Activated T-helper 17 cell treated with anti-CD3 and anti-CD28 coated beads, Interleukin-2, amount 50 U/mL, for 72 hours (primary cell): ENCODE results near the gene HDLBP. TPM values are rescaled to one million over a fixed set of nuclear protein-coding genes. Genes with fewer than 3 reads are reported as not detected.

Experiments
- ATAC-seq: fragments of 150-1000 bp; cut with Tn5 transposase; replicated peaks from 2 replicates; pipeline ENCODE4 v1.10.0; 2021; ENCODE audit warnings: mild to moderate bottlenecking, moderate library complexity
- H3K27ac Mint-ChIP-seq: one replicate; pipeline ENCODE4 v1.8.0; 2022; ENCODE audit warnings: mixed read lengths
- H3K27me3 Mint-ChIP-seq: one replicate; pipeline ENCODE4 v1.8.0; 2022; ENCODE audit warnings: mixed read lengths
- H3K36me3 Mint-ChIP-seq: one replicate; pipeline ENCODE4 v1.8.0; 2022; ENCODE audit warnings: low read depth, mild to moderate bottlenecking, mixed read lengths
- H3K4me1 Mint-ChIP-seq: one replicate; pipeline ENCODE4 v1.8.0; 2022; ENCODE audit warnings: mixed read lengths
- H3K4me3 Mint-ChIP-seq: one replicate; pipeline ENCODE4 v1.8.0; 2022; ENCODE audit warnings: mild to moderate bottlenecking, mixed read lengths
- H3K9me3 Mint-ChIP-seq: one replicate; pipeline ENCODE4 v1.8.0; 2022; ENCODE audit warnings: mixed read lengths
- total RNA-seq, 2 donors: library from RNA; stranded (reverse); gene quantifications; one replicate each; pipeline ENCODE4 v1.2.3, GENCODE V29; 2022

Gene HDLBP
- total RNA-seq, 2 donors from 2014 or later: 303 to 319 TPM

DNA sequence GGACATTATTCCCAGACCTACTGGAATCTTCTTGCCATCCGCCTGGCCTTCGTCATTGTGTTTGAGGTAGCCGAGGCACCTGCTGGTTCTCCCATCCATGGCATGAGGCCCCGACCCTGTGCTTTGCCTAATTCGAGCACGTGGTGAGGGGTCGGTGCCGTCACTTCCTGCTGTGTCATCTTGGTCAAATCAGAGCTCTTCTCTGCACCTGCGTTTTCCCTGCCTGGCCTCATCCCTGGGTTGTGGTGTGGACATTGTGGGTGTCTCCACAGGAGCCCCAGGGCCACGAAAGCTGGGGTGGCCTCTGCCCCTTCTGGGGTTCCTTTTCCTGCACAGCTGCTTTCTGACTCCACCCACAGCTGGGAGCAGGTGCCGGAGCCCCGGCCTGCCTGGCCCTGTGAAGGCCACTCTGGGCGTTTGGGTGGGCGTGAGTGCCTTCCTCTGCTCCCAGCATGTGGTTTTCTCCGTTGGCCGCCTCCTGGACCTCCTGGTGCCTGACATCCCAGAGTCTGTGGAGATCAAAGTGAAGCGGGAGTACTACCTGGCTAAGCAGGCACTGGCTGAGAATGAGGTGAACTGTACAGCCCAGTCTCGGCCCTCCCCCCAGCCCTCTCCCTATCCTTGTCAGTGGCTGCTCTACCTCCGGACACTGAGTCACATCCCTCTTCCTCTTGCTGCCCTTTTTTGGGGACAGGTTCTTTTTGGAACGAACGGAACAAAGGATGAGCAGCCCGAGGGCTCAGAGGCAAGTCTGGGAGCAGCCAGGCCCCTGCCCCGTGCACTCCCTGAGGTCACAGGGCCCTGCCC lies 92.1 kb downstream of the HDLBP start:
- Mint-ChIP-seq H3K27me3 (no peaks in the 10 kb centered on the region), H3K4me3 (no peak overlapping the region)
- ATAC-seq: peak; percentile 27

DNA sequence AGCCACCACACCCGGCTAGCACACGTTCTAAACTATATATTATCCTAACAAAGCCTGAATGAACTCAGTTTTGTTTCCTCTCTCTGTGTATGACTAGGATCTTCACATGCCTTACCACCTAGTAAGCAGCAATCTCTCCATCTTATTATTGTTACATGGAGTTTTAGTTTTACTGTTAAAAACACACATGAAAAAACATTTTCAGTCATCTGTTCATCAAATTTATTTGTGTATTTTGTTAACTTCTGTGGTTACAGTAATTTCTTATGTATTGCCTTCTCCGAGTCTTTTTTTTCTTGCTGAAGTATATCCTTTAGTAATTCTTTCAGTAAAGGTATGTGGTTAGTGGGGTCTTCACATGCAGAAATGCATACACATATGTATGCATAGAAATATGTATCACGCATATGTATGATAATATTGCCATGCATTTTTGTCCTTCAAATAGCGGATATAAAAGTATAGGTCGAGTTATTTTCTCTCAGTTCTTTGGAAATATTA lies 95.6 kb downstream of the HDLBP start:
- Mint-ChIP-seq H3K4me3 (peak overlapping the region; percentile 87), H3K4me1 (peaks cover 9% of the 10 kb centered on the region)

More for the DNA sequence above, 92.1 kb downstream of the HDLBP start:
- Mint-ChIP-seq H3K27ac (peak overlapping the region; percentile 81), H3K4me1 (peaks cover 10% of the 10 kb centered on the region), H3K36me3 (peaks cover 58% of the 10 kb centered on the region), H3K9me3 (no peaks in the 10 kb centered on the region)

DNA sequence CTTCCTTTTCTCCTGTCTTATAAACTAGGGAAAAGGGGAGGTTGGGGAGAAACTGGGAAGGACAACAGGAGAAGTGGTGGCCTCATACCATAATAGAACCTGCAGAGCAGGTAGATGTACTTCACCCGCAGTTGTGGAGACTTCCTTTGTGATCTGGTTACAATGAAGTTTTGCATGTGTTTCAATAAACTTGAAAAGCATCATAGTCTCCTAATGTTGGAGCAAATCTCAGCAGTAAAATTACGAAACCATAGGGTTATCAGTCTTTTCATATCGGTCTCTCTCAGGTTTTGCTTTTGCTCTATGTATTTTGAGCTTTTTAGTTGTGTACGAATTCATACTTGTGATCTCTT lies 96.5 kb downstream of the HDLBP start:
- H3K36me3 Mint-ChIP-seq: peaks cover 31% of the 10 kb centered on the region
- H3K9me3 Mint-ChIP-seq: no peaks in the 10 kb centered on the region
- H3K27me3 Mint-ChIP-seq: no peaks in the 10 kb centered on the region
- no peaks in the 10 kb centered on the region for H3K4me1 Mint-ChIP-seq
- no peak for ATAC-seq
- H3K4me3 Mint-ChIP-seq: peak overlapping the region; percentile 87
- H3K27ac Mint-ChIP-seq: peak overlapping the region; percentile 88

More for the DNA sequence above, 95.6 kb downstream of the HDLBP start:
- H3K36me3 Mint-ChIP-seq: peaks cover 37% of the 10 kb centered on the region
- no peak for ATAC-seq
- no peaks in the 10 kb centered on the region for H3K9me3 Mint-ChIP-seq
- no peaks in the 10 kb centered on the region for H3K27me3 Mint-ChIP-seq
- peak overlapping the region; percentile 88 for H3K27ac Mint-ChIP-seq

DNA sequence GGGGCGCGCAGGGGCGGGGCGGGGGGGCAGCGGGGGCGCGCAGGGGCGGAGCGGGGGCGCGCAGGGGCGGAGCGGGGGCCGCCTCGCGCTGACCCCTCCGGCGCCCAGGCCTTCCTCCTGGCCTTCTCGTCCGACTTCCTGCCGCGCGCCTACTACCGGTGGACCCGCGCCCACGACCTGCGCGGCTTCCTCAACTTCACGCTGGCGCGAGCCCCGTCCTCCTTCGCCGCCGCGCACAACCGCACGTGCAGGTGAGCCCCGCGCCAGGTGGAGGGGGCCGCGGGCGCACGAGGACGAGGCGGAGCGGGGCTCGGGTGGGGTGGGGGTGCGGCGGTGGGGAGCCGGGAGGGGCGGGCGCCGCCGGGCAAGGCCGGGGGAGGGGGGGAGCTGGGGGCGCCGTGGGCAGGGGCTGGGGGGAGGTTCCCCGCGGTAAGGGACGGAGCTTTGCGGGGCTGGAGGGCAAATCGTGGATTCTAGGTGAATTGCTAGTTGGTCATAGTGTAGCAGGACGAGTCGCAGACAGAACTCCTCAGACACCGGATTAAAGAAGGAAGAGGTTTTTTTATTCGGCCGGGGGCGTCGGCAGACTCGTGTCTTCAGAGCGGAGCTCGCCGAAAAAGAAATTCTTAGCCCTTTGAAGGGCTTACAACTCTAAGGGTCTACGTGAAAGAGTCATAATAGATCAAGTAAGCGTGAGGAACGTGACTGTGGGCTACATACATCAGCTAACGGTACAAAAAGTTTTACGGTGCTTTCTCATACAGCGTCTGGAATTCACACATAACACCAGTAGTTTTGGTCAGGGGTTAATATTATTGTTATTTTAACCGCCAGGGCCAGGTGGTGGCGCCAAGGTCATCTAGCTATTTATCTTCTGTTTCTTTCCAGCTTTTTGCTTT lies 97.1 kb downstream of the HDLBP start:
- ATAC-seq: peak; percentile 55
- H3K27me3 Mint-ChIP-seq: no peaks in the 10 kb centered on the region
- peaks cover 31% of the 10 kb centered on the region for H3K36me3 Mint-ChIP-seq
- H3K27ac Mint-ChIP-seq: peak overlapping the region; percentile 88
- no peaks in the 10 kb centered on the region for H3K9me3 Mint-ChIP-seq
- H3K4me3 Mint-ChIP-seq: peak overlapping the region; percentile 87
- H3K4me1 Mint-ChIP-seq: no peaks in the 10 kb centered on the region

DNA sequence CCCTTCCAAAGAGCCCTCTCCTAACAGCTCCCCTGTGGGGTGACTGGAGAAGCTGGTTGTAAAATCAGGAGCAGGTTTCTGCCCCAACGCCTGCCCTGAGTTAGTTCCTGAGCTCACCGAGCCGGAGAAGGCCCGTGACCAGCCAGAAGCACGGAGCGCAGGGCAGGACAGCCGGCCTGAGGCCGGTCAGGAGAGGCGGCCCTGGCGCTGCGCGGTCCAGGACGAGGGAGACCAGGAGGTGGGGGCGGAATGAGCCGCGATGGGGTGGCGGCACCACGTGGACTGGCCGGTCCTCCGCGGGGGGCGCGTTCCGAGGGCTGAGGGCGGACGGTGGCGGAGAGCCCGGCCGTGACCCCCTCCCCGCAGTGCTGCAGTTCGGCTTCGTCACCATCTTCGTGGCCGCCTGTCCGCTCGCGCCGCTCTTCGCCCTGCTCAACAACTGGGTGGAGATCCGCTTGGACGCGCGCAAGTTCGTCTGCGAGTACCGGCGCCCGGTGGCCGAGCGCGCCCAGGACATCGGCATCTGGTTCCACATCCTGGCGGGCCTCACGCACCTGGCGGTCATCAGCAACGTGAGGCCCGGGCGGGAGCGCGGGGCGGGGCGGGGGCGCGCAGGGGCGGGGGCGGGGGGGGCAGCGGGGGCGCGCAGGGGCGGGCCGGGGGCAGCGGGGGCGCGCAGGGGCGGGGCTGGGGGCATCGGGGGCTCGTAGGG lies 98.0 kb downstream of the HDLBP start:
- peaks cover 22% of the 10 kb centered on the region for H3K36me3 Mint-ChIP-seq
- no peak overlapping the region for H3K27ac Mint-ChIP-seq
- no peaks in the 10 kb centered on the region for H3K4me1 Mint-ChIP-seq
- peak; percentile 59 for ATAC-seq
- peak overlapping the region; percentile 87 for H3K4me3 Mint-ChIP-seq
- no peaks in the 10 kb centered on the region for H3K9me3 Mint-ChIP-seq
- no peaks in the 10 kb centered on the region for H3K27me3 Mint-ChIP-seq

DNA sequence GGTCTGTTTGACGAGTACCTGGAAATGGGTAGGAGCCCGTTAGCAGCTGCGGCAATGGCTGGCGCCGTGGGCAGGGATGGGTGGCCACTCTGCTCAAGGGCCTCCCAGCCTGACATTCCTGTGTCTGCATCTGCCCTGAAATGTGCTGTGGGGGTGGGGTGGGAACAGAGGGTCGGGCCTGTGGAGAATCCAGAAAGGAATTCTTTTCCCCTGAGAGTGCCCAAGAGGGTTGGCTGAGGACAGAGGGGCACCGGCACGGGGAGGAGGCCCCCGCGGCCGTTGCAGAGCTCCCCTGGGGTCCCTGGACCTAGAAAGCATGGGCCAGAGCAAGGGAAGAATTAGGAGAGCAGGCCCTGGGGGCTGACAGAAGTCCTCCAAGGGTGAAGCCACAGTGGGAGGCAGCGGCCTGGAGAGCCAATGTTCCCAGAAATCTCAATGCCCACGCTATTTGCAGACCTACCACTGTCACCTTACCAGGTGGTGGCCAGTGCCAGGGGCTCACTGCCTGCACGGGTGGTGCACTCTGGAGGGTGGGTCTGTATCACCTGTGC lies 99.2 kb downstream of the HDLBP start:
- Mint-ChIP-seq H3K36me3 (peaks cover 20% of the 10 kb centered on the region), H3K27me3 (no peaks in the 10 kb centered on the region), H3K4me1 (no peaks in the 10 kb centered on the region), H3K9me3 (no peaks in the 10 kb centered on the region), H3K4me3 (peak overlapping the region; percentile 87), H3K27ac (no peak overlapping the region)
- no peak for ATAC-seq

DNA sequence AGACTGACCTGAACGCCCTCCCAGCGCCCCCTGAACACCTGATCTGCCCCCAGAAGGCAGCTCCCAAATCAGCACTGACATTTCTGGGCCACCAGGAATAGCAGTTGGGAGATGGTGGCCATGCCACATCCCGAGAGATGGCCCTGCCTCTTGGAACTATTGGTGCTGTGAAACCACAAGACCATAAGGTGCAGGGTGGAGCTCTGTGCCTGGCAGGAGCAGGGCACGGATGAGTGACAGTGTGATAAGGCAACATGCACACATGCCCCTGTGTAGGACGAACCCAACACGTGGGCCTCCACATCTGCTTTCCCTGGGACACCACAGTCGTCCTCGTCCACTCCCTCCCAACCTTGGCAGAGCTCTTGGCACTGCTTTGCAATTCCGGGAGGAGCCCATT lies 100.1 kb downstream of the HDLBP start:
- ATAC-seq: no peak
- no peaks in the 10 kb centered on the region for H3K27me3 Mint-ChIP-seq
- no peak overlapping the region for H3K4me3 Mint-ChIP-seq
- H3K9me3 Mint-ChIP-seq: no peaks in the 10 kb centered on the region
- H3K36me3 Mint-ChIP-seq: peaks cover 20% of the 10 kb centered on the region
- H3K27ac Mint-ChIP-seq: no peak overlapping the region
- H3K4me1 Mint-ChIP-seq: no peaks in the 10 kb centered on the region

DNA sequence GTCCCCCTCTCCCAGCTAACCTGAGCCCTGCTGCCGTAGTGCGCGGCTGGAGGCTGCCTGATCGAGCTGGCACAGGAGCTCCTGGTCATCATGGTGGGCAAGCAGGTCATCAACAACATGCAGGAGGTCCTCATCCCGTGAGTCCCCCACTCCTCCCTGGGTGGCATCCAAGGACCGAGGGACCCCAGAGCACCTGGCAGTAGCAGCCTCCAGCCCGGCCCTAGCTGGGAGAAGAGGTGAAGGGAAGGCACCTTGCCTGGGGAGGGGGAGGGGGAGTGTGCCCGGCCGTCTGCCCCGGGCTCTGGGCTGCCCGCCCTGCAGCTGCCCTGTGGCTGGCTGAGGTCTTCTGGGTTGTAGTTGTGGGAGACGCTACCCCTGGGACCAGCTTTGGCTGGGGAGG lies 100.7 kb downstream of the HDLBP start:
- Mint-ChIP-seq H3K4me3 (no peak overlapping the region), H3K9me3 (no peaks in the 10 kb centered on the region), H3K27me3 (no peaks in the 10 kb centered on the region), H3K27ac (no peak overlapping the region), H3K36me3 (peaks cover 16% of the 10 kb centered on the region), H3K4me1 (no peaks in the 10 kb centered on the region)
- no peak for ATAC-seq

DNA sequence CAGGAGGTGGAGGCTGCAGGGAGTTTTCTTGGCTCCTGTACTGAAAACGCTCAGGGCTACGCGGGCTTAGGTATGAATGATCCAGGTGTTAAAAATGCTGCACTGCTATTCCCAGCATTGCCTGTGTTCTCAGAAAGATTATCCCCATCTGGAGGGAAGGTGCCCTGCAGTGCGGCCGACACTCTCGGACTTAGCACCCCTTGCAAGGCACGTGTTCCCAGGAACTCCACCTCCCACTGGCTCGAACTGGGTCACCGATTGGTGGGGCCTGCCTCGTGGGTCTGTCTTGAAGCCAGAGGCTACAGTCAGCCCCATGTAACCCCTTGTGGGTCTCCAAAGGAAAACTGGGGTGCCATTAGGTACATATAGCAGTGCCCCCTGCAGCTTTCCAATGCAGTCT lies 101.3 kb downstream of the HDLBP start:
- Mint-ChIP-seq H3K36me3 (peaks cover 10% of the 10 kb centered on the region), H3K4me1 (no peaks in the 10 kb centered on the region), H3K9me3 (no peaks in the 10 kb centered on the region), H3K27ac (no peak overlapping the region), H3K27me3 (no peaks in the 10 kb centered on the region), H3K4me3 (no peak overlapping the region)
- no peak for ATAC-seq

DNA sequence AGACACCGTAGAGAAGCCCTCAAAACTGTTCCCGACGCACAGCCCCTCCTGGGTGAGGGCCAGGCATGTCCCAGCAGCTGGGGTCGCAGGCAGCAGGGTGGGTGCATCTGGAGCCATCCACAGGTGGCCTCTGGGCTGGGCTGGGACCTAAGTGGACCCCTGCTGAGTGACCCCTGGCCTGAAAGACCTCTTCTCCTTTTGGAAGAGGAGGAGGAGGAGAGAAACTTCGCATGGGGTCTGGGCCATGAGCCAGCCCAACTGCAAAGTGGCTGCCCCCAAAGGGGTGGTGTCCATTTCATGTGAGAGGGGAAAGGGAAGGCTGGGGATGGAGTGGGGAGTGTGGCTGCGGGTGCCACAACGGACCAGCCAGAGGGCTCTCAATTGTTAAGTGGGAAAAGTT lies 101.9 kb downstream of the HDLBP start:
- ATAC-seq: no peak
- peaks cover 4% of the 10 kb centered on the region for H3K36me3 Mint-ChIP-seq

DNA sequence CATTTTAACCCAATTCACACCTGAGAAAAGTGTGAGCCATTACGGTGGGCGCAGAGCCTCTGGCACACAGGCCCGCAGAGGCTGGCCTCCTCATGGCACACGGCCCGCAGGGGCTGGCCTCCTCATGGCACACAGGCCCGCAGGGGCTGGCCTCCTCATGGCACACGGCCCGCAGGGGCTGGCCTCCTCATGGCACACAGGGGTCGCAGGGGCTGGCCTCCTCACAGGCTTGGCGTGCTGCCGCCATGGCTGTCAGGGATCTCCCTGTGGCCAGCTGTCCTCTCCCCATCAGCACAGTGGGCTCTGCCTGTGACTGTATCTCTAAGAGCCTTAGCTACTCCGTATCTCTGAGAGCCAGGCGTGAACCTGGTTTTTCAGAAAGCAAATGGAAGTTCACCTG lies 102.4 kb downstream of the HDLBP start:
- Mint-ChIP-seq H3K4me3 (no peak overlapping the region), H3K27me3 (no peaks in the 10 kb centered on the region), H3K27ac (no peak overlapping the region), H3K4me1 (no peaks in the 10 kb centered on the region), H3K36me3 (no peaks in the 10 kb centered on the region), H3K9me3 (no peaks in the 10 kb centered on the region)
- ATAC-seq: no peak

More for the DNA sequence above, 101.9 kb downstream of the HDLBP start:
- Mint-ChIP-seq H3K27ac (no peak overlapping the region), H3K9me3 (no peaks in the 10 kb centered on the region), H3K27me3 (no peaks in the 10 kb centered on the region), H3K4me3 (no peak overlapping the region), H3K4me1 (no peaks in the 10 kb centered on the region)

DNA sequence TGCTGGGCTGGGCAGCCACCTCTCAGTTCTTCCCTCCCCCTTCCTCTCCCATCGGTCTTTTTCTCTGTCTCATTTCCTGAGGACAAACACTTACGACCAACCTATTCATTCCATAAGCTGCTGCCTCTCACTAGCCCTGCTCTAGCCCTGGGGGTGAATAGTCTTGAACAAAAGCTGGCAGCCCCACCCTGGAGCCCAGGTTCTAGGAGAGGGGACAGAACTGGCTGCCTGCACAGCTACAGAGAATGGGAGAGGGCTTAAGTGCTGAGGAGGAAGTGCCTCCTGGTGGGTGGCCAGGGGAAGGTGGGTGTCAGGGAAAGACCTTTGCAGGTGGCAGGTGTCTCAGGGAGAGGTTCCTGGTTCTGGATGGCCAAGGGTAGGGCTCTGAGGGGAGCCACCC lies 104.2 kb downstream of the HDLBP start:
- Mint-ChIP-seq H3K27ac (peak overlapping the region; percentile 69), H3K36me3 (no peaks in the 10 kb centered on the region), H3K27me3 (no peaks in the 10 kb centered on the region), H3K9me3 (no peaks in the 10 kb centered on the region), H3K4me3 (no peak overlapping the region), H3K4me1 (no peaks in the 10 kb centered on the region)
- no peak for ATAC-seq

DNA sequence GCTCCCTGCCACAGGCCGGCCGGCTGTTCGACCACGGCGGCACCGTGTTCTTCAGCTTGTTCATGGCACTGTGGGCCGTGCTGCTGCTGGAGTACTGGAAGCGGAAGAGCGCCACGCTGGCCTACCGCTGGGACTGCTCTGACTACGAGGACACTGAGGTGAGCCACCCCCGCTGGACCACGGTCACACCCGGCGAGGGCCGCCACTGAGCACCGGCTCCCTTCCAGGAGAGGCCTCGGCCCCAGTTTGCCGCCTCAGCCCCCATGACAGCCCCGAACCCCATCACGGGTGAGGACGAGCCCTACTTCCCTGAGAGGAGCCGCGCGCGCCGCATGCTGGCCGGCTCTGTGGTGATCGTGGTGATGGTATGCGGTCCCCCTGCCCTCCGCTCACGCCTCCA lies 106.2 kb downstream of the HDLBP start:
- Mint-ChIP-seq H3K27me3 (no peaks in the 10 kb centered on the region), H3K9me3 (no peaks in the 10 kb centered on the region), H3K36me3 (no peaks in the 10 kb centered on the region), H3K4me3 (no peak overlapping the region), H3K4me1 (no peaks in the 10 kb centered on the region), H3K27ac (no peak overlapping the region)
- ATAC-seq: no peak

DNA sequence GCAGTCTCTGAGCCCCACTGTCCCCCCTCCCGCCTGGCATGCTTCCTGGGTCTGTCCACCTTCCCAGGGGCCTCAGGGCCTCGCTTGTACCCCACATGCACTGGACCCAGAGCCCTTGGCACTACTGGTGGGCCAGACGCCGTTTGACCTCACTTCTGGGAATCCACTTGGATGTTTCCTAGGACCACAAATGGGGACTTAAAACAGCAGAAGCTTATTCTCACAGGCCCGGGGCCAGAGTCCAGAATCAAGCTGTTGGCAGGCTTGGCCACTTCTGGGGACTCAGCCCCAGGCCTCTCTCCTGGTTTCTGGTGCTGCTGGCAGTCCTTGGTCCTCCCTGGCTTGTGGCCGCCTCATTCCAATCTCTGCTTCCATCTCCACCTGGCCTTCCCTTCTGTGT lies 107.4 kb downstream of the HDLBP start:
- Mint-ChIP-seq H3K4me1 (no peaks in the 10 kb centered on the region), H3K36me3 (no peaks in the 10 kb centered on the region), H3K27me3 (no peaks in the 10 kb centered on the region), H3K4me3 (no peak overlapping the region), H3K27ac (no peak overlapping the region), H3K9me3 (no peaks in the 10 kb centered on the region)
- ATAC-seq: no peak
